Ramos (cell line): ENCODE data around the gene TRAPPC4.
"Not testable (repeated sequence)": the region's sequence is repeated elsewhere in the genome, so short reads cannot be mapped to it uniquely, and the experiment has no call there.

Experiments
- in situ Hi-C: fragments of 300-500 bp; cut with MboI; formaldehyde crosslinking; loops from one replicate; pipeline ENCODE4 v1.14.3; 2022; ENCODE audit warnings: low sequenced_read_pairs; ENCODE audit not compliant: unreplicated experiment

TRAPPC4 gene

GRCh38 chr11:119012629-119013170 lies 5.9 kb upstream of the TRAPPC4 start:
- in situ Hi-C loops, result no loop called here

DNA sequence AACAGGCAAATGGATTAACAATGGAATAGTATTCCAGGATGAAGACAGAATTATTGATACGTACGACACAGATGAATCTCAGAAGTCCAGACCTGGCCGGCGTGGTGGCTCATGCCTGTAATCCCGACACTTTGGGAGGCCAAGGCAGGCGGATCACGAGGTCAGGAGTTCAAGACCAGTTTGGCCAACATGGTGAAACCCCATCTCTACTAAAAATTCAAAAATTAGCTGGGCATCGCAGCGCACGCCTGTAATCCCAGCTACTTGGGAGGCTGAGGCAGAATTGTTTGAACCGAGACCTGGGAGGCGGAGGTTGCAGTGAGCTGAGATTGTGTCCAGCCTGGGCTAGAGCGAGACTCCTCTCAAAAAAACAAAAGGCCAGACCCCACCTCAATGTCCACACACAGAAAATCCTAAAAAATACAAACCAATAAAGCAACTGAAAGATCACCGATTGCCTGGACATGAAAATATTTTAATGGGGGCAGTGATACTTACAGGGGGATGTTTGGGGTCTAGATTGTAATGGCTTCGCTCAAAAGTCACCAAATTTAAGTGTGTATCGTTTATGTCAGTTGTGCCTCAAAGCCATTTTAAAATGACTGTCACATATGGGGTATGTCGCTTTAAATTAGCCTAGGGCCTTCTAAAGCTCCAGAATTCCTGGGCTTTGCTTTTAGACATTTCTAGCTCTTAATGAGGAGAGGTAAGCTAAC lies 4.2 kb upstream of the TRAPPC4 start:
- in situ Hi-C loops, result no loop called here

DNA sequence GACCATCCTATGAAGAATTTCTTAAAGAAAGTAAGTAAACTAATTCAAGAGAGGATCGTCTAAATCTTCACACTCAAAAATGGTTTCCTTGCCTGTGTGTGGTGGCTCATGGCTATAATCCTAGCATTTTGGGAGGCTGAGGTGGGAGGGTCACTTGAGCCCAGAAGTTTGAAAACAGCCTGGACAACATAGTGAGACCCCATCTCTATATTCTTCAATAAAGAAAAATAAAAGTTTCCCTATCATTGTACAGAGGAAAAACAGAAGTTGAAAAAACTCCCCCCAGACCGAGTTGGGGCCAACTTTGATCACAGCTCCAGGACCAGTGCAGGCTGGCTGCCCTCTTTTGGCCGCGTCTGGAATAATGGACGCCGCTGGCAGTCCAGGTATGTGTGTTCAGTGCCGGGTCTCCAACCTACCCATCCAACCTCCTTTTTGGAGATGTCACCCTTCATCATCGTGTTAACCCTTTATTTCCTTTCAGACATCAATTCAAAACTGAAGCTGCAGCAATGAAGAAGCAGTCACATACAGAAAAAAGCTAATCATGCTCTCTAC lies 3.4 kb upstream of the TRAPPC4 start:
- in situ Hi-C loops, result no loop called here

- in situ Hi-C loops, result no loop called here
Observed at GRCh38 chr11:119016216-119017009, 2.2 kb upstream of the TRAPPC4 start.

GRCh38 chr11:119017377-119017776 lies 1.2 kb upstream of the TRAPPC4 start:
- in situ Hi-C loops, result not testable (repeated sequence)

GRCh38 chr11:119019996-119020395 lies 1.4 kb downstream of the TRAPPC4 start:
- in situ Hi-C loops, result no loop called here

DNA sequence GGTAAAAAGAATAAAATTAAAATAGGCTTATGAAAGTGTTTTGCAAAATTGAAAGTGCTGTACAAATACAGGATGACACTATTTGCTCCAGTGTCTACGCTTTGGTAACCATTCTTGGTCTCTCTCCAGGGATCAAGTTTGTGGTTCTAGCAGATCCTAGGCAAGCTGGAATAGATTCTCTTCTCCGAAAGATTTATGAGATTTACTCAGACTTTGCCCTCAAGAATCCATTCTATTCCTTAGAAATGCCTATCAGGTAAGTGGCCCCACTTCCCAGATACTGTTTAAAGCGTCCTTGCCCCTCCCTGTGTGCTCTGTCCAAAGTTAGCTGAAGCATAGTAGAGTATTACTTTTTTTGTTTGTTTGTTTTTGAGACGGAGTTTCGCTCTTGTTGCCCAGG lies 3.1 kb downstream of the TRAPPC4 start:
- in situ Hi-C loops, result no loop called here

GRCh38 chr11:119023741-119024140 lies 5.2 kb downstream of the TRAPPC4 start:
- in situ Hi-C loops, result no loop called here

- in situ Hi-C loops, result no loop called here
Observed at GRCh38 chr11:119024430-119025098, 6.0 kb downstream of the TRAPPC4 start.

DNA sequence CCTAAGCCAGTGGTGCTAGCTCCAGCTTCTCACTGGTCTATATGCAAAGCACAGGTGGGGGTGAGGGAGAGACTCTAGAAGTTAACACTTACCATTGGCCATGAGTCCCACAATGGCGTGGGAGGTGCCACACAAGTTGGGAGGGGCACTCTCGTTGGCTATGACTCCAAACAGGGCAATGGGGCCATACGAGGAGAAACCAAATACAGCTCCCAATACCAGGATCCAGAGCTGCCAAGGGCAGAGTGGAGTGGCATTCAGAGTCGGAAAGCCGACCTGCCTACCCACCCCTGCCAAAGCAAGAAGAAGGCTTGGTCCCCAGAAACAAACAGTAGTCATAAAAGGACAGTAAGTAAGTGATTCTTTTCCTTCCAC lies 6.5 kb downstream of the TRAPPC4 start:
- in situ Hi-C loops, result no loop called here

- in situ Hi-C loops, result no loop called here
Observed at GRCh38 chr11:119025541-119025940, 7.0 kb downstream of the TRAPPC4 start.

- in situ Hi-C loops, result no loop called here
Observed at GRCh38 chr11:119025978-119026766, 7.6 kb downstream of the TRAPPC4 start.

- in situ Hi-C loops, result no loop called here
Observed at GRCh38 chr11:119026970-119027369, 8.4 kb downstream of the TRAPPC4 start.

- in situ Hi-C loops, result no loop called here
Observed at GRCh38 chr11:119027561-119028345, 9.2 kb downstream of the TRAPPC4 start.

DNA sequence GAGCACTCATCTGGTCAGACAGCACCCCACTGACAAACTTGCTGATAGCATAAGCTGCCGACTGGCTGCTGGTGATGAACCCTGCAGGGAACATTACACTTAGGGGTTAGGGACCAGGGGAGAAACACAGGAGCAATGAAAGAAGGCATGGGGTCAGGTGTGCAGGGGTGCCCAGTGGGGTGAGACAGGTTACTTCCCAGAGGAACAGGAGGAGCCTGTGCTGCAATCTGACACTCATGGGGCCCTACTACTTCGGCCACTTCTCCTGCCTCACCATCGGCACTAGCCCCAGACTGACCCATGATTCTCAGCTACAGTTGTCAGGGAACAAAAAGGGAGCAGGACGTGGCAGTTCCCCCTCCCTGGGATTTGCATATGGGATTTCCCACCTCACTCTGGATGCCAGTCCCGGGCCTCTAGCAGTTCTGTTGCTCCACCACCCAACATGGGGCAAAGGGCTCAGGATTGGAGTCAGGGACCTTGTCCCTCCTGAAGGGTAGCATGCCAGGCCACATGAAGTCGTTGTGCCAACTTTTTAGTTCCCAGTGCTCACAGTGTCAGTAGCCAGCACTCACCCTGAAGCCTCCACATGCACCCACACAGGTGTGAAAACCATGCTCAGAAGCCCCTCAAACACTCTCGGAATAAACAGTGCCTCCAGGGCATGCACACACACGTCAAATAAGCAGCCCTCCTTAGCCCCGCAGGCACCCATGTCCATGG lies 9.9 kb downstream of the TRAPPC4 start:
- in situ Hi-C loops, result no loop called here

GRCh38 chr11:119029069-119029339 lies 10.4 kb downstream of the TRAPPC4 start:
- in situ Hi-C loops, result no loop called here

DNA sequence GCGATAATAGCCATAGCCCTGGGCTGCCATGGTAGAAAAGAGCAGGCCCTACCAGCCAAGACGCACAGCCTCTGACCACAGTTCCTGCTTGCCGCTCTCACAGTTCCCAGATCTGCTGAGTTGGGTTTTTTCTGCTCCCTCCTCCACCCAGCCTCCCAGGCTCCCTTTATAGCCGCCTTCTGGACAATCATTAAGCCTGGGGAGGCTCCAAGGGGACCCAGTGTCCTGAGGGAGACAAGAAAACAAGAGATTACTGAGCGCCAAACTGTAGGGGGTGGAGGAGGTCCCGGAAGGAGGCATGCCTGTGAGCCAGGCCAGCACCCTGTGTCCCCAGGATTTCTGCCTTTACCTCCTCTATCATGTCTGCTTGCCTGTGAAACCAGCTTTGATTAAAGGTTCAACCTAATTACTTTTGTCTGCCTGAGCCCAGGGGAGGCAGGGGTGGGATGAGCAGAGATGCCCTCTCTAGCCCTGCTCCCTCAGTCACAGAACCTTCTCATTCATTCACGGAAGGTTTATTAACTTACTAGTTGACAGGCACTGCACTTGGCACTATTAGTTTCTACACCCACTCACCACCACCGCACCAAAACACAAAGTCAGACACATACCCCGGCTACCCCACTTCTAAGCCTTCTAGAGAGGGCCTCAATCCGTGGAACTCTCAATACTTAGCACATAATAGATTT lies 10.9 kb downstream of the TRAPPC4 start:
- in situ Hi-C loops, result no loop called here

DNA sequence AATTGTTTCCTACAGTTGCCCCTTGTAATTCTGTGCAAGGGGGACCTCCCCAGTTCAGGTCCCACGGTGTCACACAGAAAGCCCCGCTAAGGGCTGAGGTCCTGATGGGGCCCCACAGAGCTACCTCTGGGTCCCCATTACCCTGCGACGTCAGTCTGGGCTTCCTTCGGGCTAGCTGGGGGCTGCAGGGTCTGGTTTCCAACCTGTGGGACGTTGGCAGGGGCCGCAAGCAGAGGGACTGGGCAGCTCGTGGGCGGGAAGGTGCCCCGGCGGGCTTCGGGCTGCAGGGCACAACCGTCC lies 11.4 kb downstream of the TRAPPC4 start:
- in situ Hi-C loops, result no loop called here
